H1 (cell line): ENCODE measurements around the gene NKPD1. TPM values are rescaled to one million over a fixed set of nuclear protein-coding genes. Genes with fewer than 3 reads are reported as not detected.

Experiments used
- CTCF ChIA-PET: fragments of 300-600 bp; sonication (Branson Sonifier 250); formaldehyde crosslinking; loops from one replicate; lab custom pipeline; 2021; ENCODE audit not compliant: partially characterized antibody; lab: Charles Lee
- POLR2A ChIA-PET: fragments of 300-600 bp; sonication (Branson Sonifier 250); formaldehyde crosslinking; loops from one replicate; lab custom pipeline; 2021; ENCODE audit warnings: inconsistent platforms; ENCODE audit not compliant: partially characterized antibody; lab: Charles Lee
- DNase-seq, 2 experiments: peaks; one replicate each; pipeline versions ENCODE4 v3.0.0 to v3.0.0-alpha.2; 2010 to 2022; ENCODE audit warnings: low spot score in 2 of 2, low read depth in 1 of 2, mixed read lengths in 1 of 2
- FAIRE-seq: peaks from 2 replicates; lab custom pipeline; 2011; peaks lifted over from hg19 to GRCh38; lab: Jason Lieb, UNC
- H2AFZ ChIP-seq: 2 replicates; pipeline ENCODE4 v1.8.1; 2012; ENCODE audit warnings: low read length, inconsistent platforms
- H2AK5ac ChIP-seq: 2 replicates; pipeline ENCODE4 v1.6.1; 2013; ENCODE audit warnings: low read depth, low read length
- H2BK120ac ChIP-seq: replicated peaks from 2 replicates; pipeline ENCODE3; 2013; ENCODE audit warnings: low read depth, low read length, inconsistent platforms
- H2BK12ac ChIP-seq: 2 replicates; pipeline ENCODE4 v1.6.1; 2013; ENCODE audit warnings: low read depth, low read length
- H2BK15ac ChIP-seq: 2 replicates; pipeline ENCODE4 v1.6.1; 2013; ENCODE audit warnings: low read length
- H2BK20ac ChIP-seq: 2 replicates; pipeline ENCODE4 v1.6.1; 2013; ENCODE audit warnings: low read length
- H2BK5ac ChIP-seq: 2 replicates; pipeline ENCODE4 v1.6.1; 2013; ENCODE audit warnings: low read depth, low read length
- H3K14ac ChIP-seq: 2 replicates; pipeline ENCODE4 v1.6.1; 2013; ENCODE audit warnings: inconsistent platforms; ENCODE audit not compliant: insufficient read length
- H3K18ac ChIP-seq: 2 replicates; pipeline ENCODE4 v1.6.1; 2013; ENCODE audit warnings: low read length; ENCODE audit errors: extremely low read depth
- H3K23ac ChIP-seq: 2 replicates; pipeline ENCODE4 v1.6.1; 2013; ENCODE audit warnings: inconsistent platforms; ENCODE audit not compliant: insufficient read length
- H3K23me2 ChIP-seq: 2 replicates; pipeline ENCODE4 v1.6.1; 2013; ENCODE audit warnings: low read depth, low read length
- H3K27ac ChIP-seq: 2 replicates; pipeline ENCODE4 v1.6.1; 2011; ENCODE audit warnings: low read depth, low read length, inconsistent platforms
- H3K27me3 ChIP-seq, 4 experiments: replicated peaks in 1 of 4; 1 replicate in 1 of 4; 2 replicates in 3 of 4; pipeline versions ENCODE4 v1.6.1 to v1.8.1; 2011 to 2013; ENCODE audit warnings: low read length in 3 of 4, mild to moderate bottlenecking in 3 of 4, inconsistent platforms in 2 of 4, mixed read lengths in 2 of 4, moderate library complexity in 1 of 4; ENCODE audit not compliant: control insufficient read depth in 3 of 4, insufficient read depth in 3 of 4; ENCODE audit errors: extremely low read depth in 1 of 4
- H3K36me3 ChIP-seq, 4 experiments: 2 replicates each; pipeline versions ENCODE4 v1.6.1 to v1.8.1; 2011 to 2013; ENCODE audit warnings: mild to moderate bottlenecking in 4 of 4, low read length in 3 of 4, moderate library complexity in 2 of 4, control low read depth in 1 of 4, inconsistent platforms in 1 of 4; ENCODE audit not compliant: insufficient read depth in 4 of 4, control insufficient read depth in 2 of 4
- H3K4ac ChIP-seq: replicated peaks from 2 replicates; pipeline ENCODE3; 2013; ENCODE audit warnings: low read length, low read depth, mixed read lengths, inconsistent platforms; ENCODE audit not compliant: insufficient read length
- H3K4me1 ChIP-seq, 4 experiments: replicated peaks in 1 of 4; 1 replicate in 1 of 4; 2 replicates in 3 of 4; pipeline versions ENCODE4 v1.6.1 to v1.8.1; 2011 to 2013; ENCODE audit warnings: low read length in 3 of 4, inconsistent platforms in 2 of 4, mixed read lengths in 1 of 4; ENCODE audit not compliant: insufficient read depth in 4 of 4, control insufficient read depth in 3 of 4
- H3K4me2 ChIP-seq, 2 experiments: 2 replicates each; pipeline versions ENCODE4 v1.6.1 to v1.8.1; 2011 to 2013; ENCODE audit warnings: low read depth in 2 of 2, low read length in 2 of 2, control low read depth in 1 of 2, inconsistent platforms in 1 of 2, mild to moderate bottlenecking in 1 of 2; ENCODE audit not compliant: insufficient read depth in 1 of 2
- H3K4me3 ChIP-seq, 4 experiments: fragments of 200-600, 300-600 bp in 1 of 4; sonication (generic), shearing (Covaris generic), sonication (Bioruptor Twin) in 1 of 4; 2 replicates each; pipeline versions ENCODE4 v1.5.1 to v1.8.1; 2011 to 2016; ENCODE audit warnings: low read length in 4 of 4, low read depth in 3 of 4, control low read depth in 2 of 4, inconsistent platforms in 2 of 4, mild to moderate bottlenecking in 2 of 4, mixed read lengths in 1 of 4, moderate library complexity in 1 of 4; ENCODE audit not compliant: insufficient read depth in 2 of 4; ENCODE audit errors: extremely low read depth in 1 of 4
- H3K56ac ChIP-seq: replicated peaks from 2 replicates; pipeline ENCODE3; 2013; ENCODE audit warnings: low read depth, mild to moderate bottlenecking, mixed read lengths, low read length, inconsistent platforms; ENCODE audit not compliant: insufficient read length
- H3K79me1 ChIP-seq: 2 replicates; pipeline ENCODE4 v1.6.1; 2013; ENCODE audit warnings: low read depth, low read length, control low read depth
- H3K79me2 ChIP-seq, 2 experiments: 2 replicates each; pipeline versions ENCODE4 v1.6.1 to v1.8.1; 2012 to 2013; ENCODE audit warnings: low read length in 2 of 2, mild to moderate bottlenecking in 2 of 2, inconsistent platforms in 1 of 2; ENCODE audit not compliant: insufficient read depth in 2 of 2, control insufficient read depth in 1 of 2
- H3K9ac ChIP-seq, 4 experiments: replicated peaks in 1 of 4; 1 replicate in 1 of 4; 2 replicates in 3 of 4; pipeline versions ENCODE4 v1.6.1 to v1.8.1; 2011 to 2013; ENCODE audit warnings: low read depth in 3 of 4, low read length in 3 of 4, control low read depth in 2 of 4, mild to moderate bottlenecking in 2 of 4, moderate library complexity in 2 of 4, inconsistent platforms in 1 of 4; ENCODE audit errors: extremely low read depth in 1 of 4
- H3K9me3 ChIP-seq, 2 experiments: 2 replicates each; pipeline versions ENCODE4 v1.6.1 to v1.8.1; 2012 to 2013; ENCODE audit warnings: mild to moderate bottlenecking in 2 of 2, moderate library complexity in 2 of 2, control low read depth in 1 of 2, inconsistent platforms in 1 of 2, low read depth in 1 of 2, low read length in 1 of 2, mixed read lengths in 1 of 2; ENCODE audit not compliant: insufficient read depth in 2 of 2
- H4K20me1 ChIP-seq, 2 experiments: replicated peaks in 1 of 2; 2 replicates each; pipeline versions ENCODE3 to v1.8.1; 2011 to 2013; ENCODE audit warnings: inconsistent platforms in 2 of 2, low read length in 2 of 2, mild to moderate bottlenecking in 1 of 2; ENCODE audit not compliant: insufficient read depth in 2 of 2, control insufficient read depth in 1 of 2
- H4K5ac ChIP-seq: 2 replicates; pipeline ENCODE4 v1.6.1; 2013; ENCODE audit warnings: low read length, low read depth, mixed read lengths, inconsistent platforms; ENCODE audit not compliant: insufficient read length
- H4K8ac ChIP-seq: 2 replicates; pipeline ENCODE4 v1.8.0; 2013; ENCODE audit warnings: mild to moderate bottlenecking, moderate library complexity, low read length, inconsistent platforms; ENCODE audit not compliant: insufficient read depth; ENCODE audit errors: extremely low read depth
- H4K91ac ChIP-seq: replicated peaks from 2 replicates; pipeline ENCODE3; 2013; ENCODE audit warnings: low read length, mixed read lengths, inconsistent platforms; ENCODE audit not compliant: insufficient read length
- BACH1 ChIP-seq: IDR thresholded peaks from 2 replicates; pipeline ENCODE4 v1.6.1; 2012; ENCODE audit warnings: low read length, improper control_type of control experiment
- SIX5 ChIP-seq: IDR thresholded peaks from 2 replicates; pipeline ENCODE4 v1.6.1; 2011; ENCODE audit warnings: mild to moderate bottlenecking, low read depth, low read length
- WGBS, 2 experiments: shearing (Covaris generic) in 1 of 2; methylation state at CpG; one replicate each; pipeline versions ENCODE4 v1.1.6 to v1.1.7; 2013 to 2015; ENCODE audit warnings: low lambda C conversion rate in 2 of 2, mixed read lengths in 2 of 2, inconsistent platforms in 1 of 2, low coverage in 1 of 2, missing lambda C conversion rate in 1 of 2; ENCODE audit not compliant: insufficient replicate concordance in 2 of 2, insufficient coverage in 1 of 2, insufficient read length in 1 of 2; ENCODE audit errors: extremely low coverage in 1 of 2, missing lambda C conversion rate in 1 of 2; 5-methylcytosine and 5-hydroxymethylcytosine counted together
- polyA plus RNA-seq, 7 experiments: library from polyadenylated mRNA; depleted of rRNA in 3 of 7; stranded (reverse) in 5 of 7; unstranded in 2 of 7; fragments of >200 nt in 5 of 7; fragments of 200-250 nt in 2 of 7; gene quantifications; 1 replicate in 5 of 7; 2 replicates in 1 of 7; 4 replicates in 1 of 7; pipeline versions ENCODE4 v1.2.1 to v1.2.3, GENCODE V29; 2011 to 2013; ENCODE audit warnings: missing spikeins in 2 of 7, mixed read lengths in 2 of 7
- total RNA-seq: library from RNA; stranded (reverse); fragmentation: NEBNext Ultra II Directional; extraction: Animal tissue kit (Norgen Biotek cat#: 25700); gene quantifications from 2 replicates; pipeline ENCODE4 v1.2.1, GENCODE V29; 2021

The NKPD1 gene
- total and polyA plus RNA-seq, 2 of the 8 experiments (the other 6 are each of a cell fraction or from before 2014, with no cell fraction given): 0.30 to 0.39 TPM

DNA sequence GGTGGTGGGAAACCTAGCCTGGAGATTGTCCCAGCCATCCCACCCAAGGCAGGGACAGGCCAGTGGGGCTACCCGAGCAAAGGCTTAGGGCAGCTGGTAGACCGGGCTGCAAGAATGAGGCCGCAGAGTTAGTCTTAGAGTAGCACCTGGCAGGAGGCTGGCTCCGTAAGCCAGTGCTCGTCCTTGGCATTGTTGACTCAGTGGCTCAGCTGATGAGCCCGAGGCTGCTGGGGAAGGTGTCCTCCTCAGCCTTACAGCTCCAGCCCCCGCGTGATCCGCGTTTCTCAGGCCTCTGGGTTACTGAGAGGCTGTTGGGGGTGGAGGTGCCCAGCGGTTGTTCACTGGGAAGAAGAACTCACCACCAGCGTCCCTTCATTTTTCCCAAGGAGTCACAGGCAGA is 43.1 kb downstream of the NKPD1 start:
- Histone ChIP-seq H2BK12ac (no peak overlapping the region), H2BK120ac (no peak overlapping the region), H4K91ac (no peak overlapping the region), H3K27me3 (no peaks in the 10 kb centered on the region), H3K56ac (no peak overlapping the region), H3K36me3 (no peaks in the 10 kb centered on the region), H3K4ac (no peak overlapping the region), H2BK20ac (no peak overlapping the region), H3K9ac (no peak overlapping the region), H3K23me2 (no peaks in the 10 kb centered on the region), H4K5ac (no peak overlapping the region), H3K23ac (no peak overlapping the region), H3K4me1 (peaks cover 0 to 21% (median 3%) of the 10 kb centered on the region in 4 experiments; a peak in 6 of 7 replicates), H2BK5ac (no peak overlapping the region), H2AFZ (no peak overlapping the region), H3K18ac (no peak overlapping the region), H4K20me1 (peaks cover 51 to 54% of the 10 kb centered on the region in 2 experiments), H3K4me2 (no peak overlapping the region), H4K8ac (no peak overlapping the region), H3K27ac (no peak overlapping the region), H2BK15ac (no peak overlapping the region), H3K9me3 (no peaks in the 10 kb centered on the region), H3K14ac (no peak overlapping the region), H3K79me2 (peaks cover 3 to 80% of the 10 kb centered on the region in 2 experiments), H3K79me1 (peaks cover 53% of the 10 kb centered on the region), H2AK5ac (no peak overlapping the region), H3K4me3 (no peak overlapping the region)
- ChIA-PET CTCF (interaction anchor here (0.8 to 2.5 kb wide), 6 partner anchors 13 to 221 kb away, joined by 3 to 8 read pairs (median 3); partner anchors contain the start of gene PPP1R37), POLR2A (interaction anchor here (0.5 to 1.9 kb wide), 8 partner anchors 17 to 652 kb away, joined by 3 to 6 read pairs (median 4); partner anchors contain the start of genes GEMIN7, PPP1R37 and SIX5)
- no peak for FAIRE-seq
- TF ChIP-seq BACH1: no peak
- TF ChIP-seq SIX5: no peak
- no peak for DNase-seq
- WGBS, 2 experiments: 95% methylated on average over 8 of the region's 12 CpGs; no CpG with 5 or more reads in 1 of the 2 experiments
